Ascending aorta (tissue), 2 donors: ENCODE measurements around the gene NEK11. TPM values are rescaled to one million over a fixed set of nuclear protein-coding genes. Genes with fewer than 3 reads are reported as not detected.

Source experiments
- DNase-seq, 2 donors: peaks; one replicate each; pipeline ENCODE4 v3.0.0-alpha.2; 2019; ENCODE audit warnings: low spot score in 2 of 2
- H3K27ac ChIP-seq, 2 donors: fragments of 200-600 bp; sonication (generic); one replicate each; pipeline ENCODE4 v1.5.1; 2016 to 2017; ENCODE audit warnings: mild to moderate bottlenecking in 1 of 2
- H3K27me3 ChIP-seq: fragments of 200-600 bp; sonication (generic); one replicate; pipeline ENCODE4 v1.5.1; 2017
- H3K36me3 ChIP-seq, 2 donors: fragments of 200-600 bp; sonication (generic); one replicate each; pipeline ENCODE4 v1.5.1; 2016
- H3K4me1 ChIP-seq, 2 donors: fragments of 200-600 bp; sonication (generic); one replicate each; pipeline ENCODE4 v1.5.1; 2016 to 2017; ENCODE audit warnings: mild to moderate bottlenecking in 1 of 2
- H3K4me3 ChIP-seq, 2 donors: fragments of 200-600 bp; sonication (generic); one replicate each; pipeline ENCODE4 v1.5.1; 2016 to 2017; ENCODE audit warnings: mild to moderate bottlenecking in 1 of 2
- H3K9me3 ChIP-seq, 2 donors: fragments of 200-600 bp; sonication (generic); one replicate each; pipeline ENCODE4 v1.5.1; 2016
- CTCF ChIP-seq, 3 experiments: fragments of 200-600 bp in 2 of 3; fragments of 450-650 bp in 1 of 3; sonication (generic) in 2 of 3; IDR thresholded peaks; one replicate each; pipeline ENCODE4 v1.5.1; 2016 to 2019; ENCODE audit warnings: antibody characterized with exemption in 3 of 3, mild to moderate bottlenecking in 1 of 3, moderate library complexity in 1 of 3
- intact Hi-C: fragments of 100-400 bp; cut with DNase I; formaldehyde crosslinking; loops from one replicate; pipeline ENCODE4 v1.15.1; 2023
- total RNA-seq: library from RNA; depleted of rRNA; stranded (reverse); fragments of >200 nt; gene quantifications from one replicate; pipeline ENCODE4 v1.1.0, GENCODE V29; 2016

The NEK11 gene
- total RNA-seq, 1 donor from 2014 or later: 4.0 TPM

DNA sequence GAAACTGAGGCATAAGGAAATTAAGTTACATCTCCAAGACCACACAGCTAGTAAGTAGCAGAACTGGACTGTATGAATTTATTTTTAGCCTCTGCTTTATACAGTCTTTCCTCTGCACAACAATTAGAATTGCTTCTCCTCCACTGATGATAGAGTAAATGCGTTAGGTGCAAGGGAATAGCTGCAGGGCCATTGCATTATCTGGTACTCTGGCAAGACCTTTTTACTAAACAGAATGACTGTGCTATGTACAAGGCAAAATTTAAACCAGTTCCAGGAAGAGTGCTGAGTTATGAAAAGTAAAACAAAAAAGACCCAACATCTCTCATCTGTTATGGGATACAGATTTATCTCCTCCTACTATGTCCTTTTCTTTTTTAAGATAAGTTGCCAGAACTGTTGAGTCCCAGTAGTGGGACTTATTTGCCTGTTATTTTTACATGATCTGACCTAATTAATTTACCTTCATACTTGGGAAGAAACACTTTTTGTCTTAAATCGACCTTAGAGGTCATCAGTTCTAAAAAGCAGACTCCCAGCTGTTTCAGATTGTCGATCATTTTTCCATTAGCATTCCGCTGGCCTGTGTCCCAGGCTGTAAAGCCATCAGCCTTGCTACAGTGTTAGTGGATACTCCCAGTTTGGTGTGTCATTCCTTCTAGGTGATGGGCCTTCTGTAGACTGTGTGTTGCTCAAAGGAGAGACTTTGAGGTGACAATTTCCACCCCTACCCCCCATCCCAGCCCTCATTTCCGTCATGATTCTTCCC lies 207.4 kb downstream of the NEK11 start:
- no peak for TF ChIP-seq CTCF (IDR thresholded peaks at IDR 0.05)
- no peak for DNase-seq
- no peak overlapping the region for H3K27ac ChIP-seq
- H3K9me3 ChIP-seq: no peaks in the 10 kb centered on the region
- H3K36me3 ChIP-seq: no peaks in the 10 kb centered on the region
- H3K27me3 ChIP-seq: no peaks in the 10 kb centered on the region
- intact Hi-C loops: no loop called here
- no peaks in the 10 kb centered on the region for H3K4me1 ChIP-seq
- H3K4me3 ChIP-seq: no peak overlapping the region

DNA sequence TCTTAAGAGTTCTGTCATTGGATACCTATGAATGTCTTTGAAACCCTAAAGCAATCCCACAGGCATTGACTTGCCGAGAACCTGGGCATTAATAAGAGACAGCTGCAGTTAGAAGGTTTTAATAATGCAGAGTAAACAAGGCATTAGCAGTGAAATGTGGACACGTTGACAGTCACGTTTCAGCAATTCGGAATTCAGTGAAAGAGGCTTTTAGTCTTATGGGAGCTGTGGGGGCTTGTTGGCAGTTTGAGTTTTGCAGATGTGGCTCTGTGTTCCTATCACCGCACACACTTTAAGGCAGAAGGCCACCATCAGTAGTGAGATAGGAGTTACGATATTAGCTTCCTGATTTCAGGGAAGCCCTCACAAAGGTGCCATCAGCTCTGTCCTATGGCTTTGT lies 209.7 kb downstream of the NEK11 start:
- Histone ChIP-seq H3K4me1 (no peaks in the 10 kb centered on the region), H3K36me3 (no peaks in the 10 kb centered on the region), H3K27ac (no peak overlapping the region), H3K27me3 (no peaks in the 10 kb centered on the region), H3K4me3 (no peak overlapping the region), H3K9me3 (no peaks in the 10 kb centered on the region)
- TF ChIP-seq CTCF (IDR thresholded peaks at IDR 0.05): no peak
- no peak for DNase-seq
- intact Hi-C loops: no loop called here

DNA sequence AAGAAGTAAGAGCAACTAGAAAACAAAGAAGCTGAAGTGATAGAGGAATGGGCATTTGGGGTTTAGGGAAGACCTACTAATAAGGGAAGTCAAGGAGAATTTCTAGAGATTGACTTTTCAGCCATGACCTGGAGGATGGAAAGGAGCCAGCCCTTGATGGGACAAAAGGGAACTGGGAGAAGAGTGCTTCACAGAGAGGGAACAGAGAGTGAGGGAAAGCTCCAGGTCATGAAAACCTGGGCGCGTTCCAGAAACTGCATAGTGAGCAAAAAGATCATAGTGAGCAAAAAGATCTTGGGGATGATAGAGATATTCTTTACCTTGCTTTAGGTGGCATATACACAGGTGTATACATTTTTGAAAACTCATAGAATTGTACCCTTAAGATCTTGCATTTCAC lies 211.8 kb downstream of the NEK11 start:
- intact Hi-C loops: no loop called here
- no peaks in the 10 kb centered on the region for H3K9me3 ChIP-seq

DNA sequence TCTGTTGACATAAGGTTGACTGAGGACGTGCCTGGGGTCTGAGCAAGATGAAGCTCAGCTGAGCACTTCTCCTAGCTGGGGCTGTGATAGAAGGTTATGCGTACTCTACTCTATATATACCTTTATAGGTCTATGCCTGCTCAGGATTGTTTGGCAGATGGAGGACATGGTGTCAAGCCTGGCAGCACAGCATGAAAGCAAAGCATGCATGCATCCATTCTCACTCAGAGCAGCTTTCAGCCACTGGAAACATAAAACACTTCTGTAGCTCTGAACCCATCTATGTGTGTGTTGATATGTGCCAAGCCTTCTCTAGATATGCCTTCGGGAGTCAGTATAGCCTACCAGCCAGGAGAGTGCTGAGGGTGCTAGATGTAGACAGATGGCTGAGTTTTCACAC lies 212.6 kb downstream of the NEK11 start:
- Histone ChIP-seq H3K4me3 (no peak overlapping the region), H3K9me3 (no peaks in the 10 kb centered on the region), H3K27ac (no peak overlapping the region), H3K4me1 (no peaks in the 10 kb centered on the region), H3K36me3 (no peaks in the 10 kb centered on the region), H3K27me3 (no peaks in the 10 kb centered on the region)
- no peak for TF ChIP-seq CTCF (IDR thresholded peaks at IDR 0.05)
- intact Hi-C loops: no loop called here
- DNase-seq: no peak

More for the DNA sequence above, 211.8 kb downstream of the NEK11 start:
- no peaks in the 10 kb centered on the region for H3K36me3 ChIP-seq
- no peak overlapping the region for H3K4me3 ChIP-seq
- DNase-seq: no peak
- TF ChIP-seq CTCF (IDR thresholded peaks at IDR 0.05): no peak
- H3K27me3 ChIP-seq: no peaks in the 10 kb centered on the region
- H3K27ac ChIP-seq: no peak overlapping the region
- H3K4me1 ChIP-seq: no peaks in the 10 kb centered on the region

GRCh38 chr3:131242201-131242600 lies 215.5 kb downstream of the NEK11 start:
- no peak overlapping the region for H3K4me3 ChIP-seq
- no peak for DNase-seq
- no peak overlapping the region for H3K27ac ChIP-seq
- no peaks in the 10 kb centered on the region for H3K9me3 ChIP-seq
- H3K36me3 ChIP-seq: no peaks in the 10 kb centered on the region
- no peaks in the 10 kb centered on the region for H3K27me3 ChIP-seq
- intact Hi-C loops: no loop called here
- no peak for TF ChIP-seq CTCF (IDR thresholded peaks at IDR 0.05)
- H3K4me1 ChIP-seq: no peaks in the 10 kb centered on the region
